HG03521 (cell line): ENCODE data around the gene TXNDC11.

ENCODE experiments used
- ATAC-seq: cut with Tn5 transposase; IDR thresholded peaks from one replicate; pipeline ENCODE4 v1.9.1; 2021; ENCODE audit warnings: mild to moderate bottlenecking, moderate library complexity; ENCODE audit not compliant: unreplicated experiment

Gene TXNDC11

DNA sequence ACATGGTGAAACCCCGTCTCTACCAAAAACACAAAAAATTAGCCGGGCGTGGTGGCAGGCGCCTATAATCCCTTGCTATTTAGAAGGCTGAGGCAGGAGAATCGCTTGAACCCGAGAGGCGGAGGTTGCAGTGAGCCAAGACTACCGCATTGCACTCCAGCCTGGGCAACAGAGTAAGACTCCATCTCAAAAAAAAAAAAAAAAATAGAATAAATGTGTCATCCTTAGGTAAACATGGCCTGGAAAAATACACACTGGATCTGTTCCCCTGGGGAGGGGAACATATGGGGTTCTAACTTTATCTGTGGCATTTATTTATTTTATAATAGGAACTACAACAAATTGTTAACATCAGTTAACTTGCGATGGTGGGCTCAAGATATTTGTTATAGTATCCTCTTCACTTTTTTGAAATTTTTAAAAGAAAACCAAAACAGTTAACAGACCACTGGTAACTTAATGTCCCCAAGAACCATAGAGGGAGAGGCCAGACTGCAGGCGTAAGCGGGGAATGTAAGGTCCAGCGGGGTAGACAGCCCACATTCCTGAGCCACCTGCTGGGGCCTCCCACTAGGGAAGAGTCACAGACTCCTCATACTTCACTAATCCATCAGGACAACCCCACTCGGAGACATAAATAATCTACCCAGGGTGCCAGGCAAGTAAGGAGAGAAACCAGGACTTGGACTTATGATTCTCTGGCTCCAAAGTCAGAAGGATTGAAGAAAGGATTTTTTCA, 12.5 kb upstream of the TXNDC11 start:
- no peak for ATAC-seq

DNA sequence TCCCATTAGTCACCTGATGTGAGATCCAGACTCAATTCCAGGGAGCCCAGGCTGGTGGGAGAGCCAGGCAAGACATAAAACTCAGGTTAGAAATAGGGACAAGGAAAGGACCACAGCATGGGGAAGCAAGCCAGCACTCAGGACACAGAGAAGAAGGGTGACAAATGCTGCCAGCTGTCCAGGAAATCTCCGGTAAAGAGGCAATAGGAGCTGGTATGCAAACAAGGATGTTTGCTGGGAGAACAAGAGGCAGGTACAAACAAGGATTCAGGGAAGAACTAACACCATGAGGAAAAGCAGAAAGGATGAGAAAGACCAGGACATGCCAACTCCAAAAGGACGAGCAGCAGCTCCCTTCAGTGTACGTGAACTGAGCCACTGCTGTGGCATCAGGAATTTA, 10.2 kb upstream of the TXNDC11 start:
- no peak for ATAC-seq

DNA sequence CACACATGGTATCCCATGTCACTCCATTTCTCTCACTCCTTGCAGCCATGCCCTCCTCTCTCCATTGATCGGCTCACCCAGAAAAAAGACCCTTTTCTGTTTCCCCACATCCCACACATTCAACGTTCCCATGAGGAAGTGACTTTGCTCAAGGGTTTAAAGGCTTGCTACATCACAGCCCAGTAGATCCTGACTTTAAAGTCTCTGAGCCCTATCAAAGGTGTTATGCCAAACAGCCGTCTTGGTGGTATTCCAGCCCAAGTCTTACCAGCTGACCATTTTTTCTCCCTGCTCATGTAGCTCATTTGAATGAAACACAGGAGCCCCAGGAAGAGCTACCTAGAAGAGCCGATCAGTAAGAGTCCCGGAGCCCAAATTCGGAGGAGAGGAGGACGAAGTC, 7.4 kb upstream of the TXNDC11 start:
- no peak for ATAC-seq

DNA sequence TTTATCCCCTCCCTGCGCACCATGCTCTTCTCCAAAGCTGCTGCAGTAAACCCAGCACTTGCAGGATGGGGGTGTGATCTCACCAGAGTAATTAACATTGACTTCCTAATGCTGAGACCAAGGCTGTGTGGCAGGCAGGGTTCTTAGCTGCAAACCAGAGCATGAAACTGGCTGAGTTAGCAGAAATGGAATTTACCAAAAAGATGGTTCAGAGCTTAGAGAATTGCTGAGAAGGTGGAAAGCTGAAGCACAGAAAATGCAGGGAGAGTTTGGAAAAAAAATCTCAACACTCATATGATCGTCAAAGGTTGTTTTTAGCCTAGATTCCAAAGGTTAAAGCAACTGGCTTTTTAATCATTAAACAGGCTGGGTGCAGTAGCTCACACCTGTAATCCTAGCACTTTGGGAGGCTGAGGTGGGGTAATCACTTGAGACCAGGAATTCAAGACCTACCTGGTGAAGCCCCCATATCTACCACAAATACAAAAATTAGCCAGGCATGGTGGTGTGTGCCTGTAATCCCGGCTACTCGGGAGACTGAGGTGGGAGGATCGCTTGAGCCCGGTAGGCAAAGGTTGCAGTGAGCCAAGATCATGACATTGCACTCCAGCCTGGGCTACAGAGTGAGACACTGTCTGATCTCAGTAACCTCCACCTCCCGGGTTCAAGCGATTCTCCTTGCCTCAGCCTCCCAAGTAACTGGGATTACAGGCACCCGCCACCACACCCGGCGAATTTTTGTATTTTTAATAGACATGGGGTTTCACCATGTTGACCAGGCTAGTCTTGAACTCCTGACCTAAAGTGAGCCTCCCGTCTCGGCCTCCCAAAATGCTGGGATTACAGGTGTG, 6.0 kb upstream of the TXNDC11 start:
- ATAC-seq = no peak

DNA sequence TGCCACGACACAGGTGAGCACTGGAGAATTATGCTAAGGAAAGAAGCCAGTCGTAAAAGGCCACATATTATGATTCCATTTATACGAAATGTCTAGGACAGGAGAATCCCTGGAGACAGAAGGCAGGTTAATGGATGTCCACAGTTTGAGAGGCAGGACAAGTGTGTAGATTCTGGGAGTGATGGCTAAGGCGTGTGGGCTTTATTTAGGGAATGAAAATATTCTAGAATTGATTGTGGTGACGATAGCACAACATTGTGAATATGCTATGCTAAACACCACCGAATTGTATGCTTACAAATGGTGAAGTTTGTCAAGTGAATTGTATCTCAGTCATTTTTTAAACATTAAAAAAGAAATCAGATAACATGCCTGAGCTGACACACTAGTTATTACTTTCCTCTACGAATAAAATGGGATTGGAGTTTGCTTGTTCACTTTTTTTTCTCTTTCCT, 5.3 kb upstream of the TXNDC11 start:
- no peak for ATAC-seq

DNA sequence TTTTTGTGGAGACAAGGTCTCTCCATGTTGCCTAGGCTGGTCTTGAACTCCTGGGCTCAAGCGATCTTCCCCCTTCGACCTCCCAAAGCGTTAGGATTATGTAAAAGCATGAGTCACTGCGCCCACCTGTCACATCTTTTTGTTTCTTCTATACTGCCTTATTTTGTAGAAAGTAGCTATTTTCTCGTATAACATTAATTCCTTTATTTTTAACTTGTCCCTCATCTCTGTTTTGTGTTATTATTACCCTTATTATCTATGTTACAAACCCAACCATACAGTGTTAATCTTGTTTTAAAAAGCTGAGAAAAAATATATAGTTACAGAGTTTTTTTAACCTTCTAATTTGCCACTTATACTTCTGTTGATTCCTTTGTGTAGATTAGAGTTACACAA, 1.4 kb upstream of the TXNDC11 start:
- no peak for ATAC-seq

DNA sequence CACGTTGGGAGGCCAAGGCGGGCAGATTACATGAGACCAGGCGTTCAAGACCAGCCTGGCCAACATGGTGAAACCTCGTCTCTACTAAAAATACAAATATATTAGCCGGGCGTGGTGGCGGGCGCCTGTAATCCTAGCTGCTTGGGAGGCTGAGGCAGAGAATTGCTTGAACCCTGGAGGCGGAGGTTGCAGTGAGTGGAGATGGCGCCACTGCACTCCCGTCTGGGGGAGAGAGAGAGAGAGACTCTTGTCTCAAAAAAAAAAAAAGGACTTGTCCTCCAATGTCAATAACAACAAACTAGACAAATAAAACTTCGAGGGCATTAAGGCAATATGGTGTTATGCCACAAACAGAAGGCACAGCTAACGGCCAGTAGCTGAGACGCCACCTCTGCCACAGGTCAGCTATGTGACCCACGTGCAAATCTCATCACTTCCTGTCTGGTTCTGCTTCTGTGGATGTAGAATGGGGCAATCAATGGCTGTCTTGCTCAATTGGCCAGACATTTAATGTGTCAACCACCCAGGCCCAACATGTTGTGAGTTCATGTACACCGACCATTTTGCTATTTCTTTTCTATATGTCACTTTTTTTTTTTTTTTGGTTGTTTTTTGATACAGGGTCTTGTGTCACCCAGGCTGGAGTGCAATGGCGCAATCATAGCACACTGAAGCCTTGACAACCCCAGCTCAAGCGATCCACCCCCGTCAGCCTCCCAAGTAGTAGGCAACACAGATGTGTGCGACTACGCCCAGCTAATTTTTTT, 834 bp upstream of the TXNDC11 start:
- ATAC-seq = no peak

DNA sequence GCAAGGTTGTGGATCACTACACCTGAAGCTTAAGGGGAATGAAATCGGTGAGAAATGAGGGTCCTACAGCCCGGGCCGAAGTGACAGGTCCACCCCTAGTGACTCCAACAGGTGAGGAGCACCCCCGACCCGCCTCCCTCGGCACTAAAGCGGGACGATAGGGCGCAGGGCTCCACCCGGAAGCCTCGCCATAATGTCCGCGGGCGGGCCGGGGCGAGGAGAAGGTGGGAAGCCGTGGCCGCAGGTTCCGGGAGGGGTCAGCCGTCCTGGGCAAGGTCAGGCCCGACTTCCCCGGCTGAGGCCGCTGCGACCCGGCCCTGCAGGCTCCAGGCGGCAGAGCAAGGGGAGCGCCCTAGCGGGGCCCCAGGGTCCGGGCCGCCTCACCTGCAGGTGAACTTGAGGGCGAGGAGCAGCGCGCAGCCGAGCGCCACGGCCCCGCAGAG, 543 bp downstream of the TXNDC11 start:
- no peak for ATAC-seq

DNA sequence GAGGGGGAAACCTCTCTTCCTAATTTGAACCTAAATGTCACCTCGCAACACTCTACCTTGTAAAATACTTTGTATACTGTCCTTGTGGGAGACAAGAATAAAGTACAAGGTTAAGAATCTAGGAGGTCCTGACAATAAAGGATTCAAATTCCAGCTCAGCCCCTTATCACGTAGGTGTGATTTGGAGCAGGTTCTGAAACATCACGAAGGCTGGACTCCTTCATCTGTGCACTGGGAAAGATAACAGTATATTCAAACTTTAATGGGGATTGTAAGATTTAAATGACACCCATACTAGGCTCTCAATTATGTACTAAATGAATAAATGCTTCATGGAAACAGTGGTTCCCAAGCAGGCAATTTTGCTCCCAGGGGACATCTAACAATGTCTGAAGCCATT, 2.1 kb downstream of the TXNDC11 start:
- ATAC-seq = no peak

DNA sequence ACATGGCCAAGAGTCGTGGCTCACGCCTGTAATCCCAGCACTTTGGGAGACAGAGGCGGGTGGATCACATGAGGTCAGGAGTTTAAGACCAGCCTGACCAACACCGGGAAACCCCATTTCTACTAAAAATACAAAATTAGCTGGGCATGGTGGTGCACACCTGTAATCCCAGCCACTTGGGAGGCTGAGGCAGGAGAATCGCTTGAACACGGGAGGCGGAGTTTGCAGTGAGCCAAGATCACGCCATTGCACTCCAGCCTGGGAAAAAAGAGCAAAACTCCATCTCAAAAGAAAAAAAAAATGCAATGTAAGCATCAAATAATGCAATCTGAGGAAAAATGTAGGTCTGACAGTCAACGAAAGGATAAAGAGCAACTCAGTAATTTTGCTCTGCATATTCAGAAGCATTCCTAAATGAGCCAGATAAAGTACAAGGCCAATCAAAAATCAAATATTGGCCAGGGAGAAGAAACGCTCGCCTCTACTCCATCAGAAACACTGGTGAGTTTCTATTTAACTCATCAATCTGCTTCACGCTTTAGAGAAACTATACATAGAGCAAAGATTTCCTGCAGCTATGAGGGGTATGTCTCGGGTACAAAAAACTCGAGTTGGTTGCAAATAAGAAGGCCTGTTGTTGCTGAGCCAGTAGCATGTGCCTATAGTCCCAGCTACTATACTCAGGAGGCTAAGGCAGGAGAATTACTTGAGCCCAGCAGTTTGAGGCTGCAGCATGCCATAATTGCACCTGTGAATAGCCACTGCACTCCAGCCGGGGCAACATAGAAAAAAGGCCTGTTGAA, 3.7 kb downstream of the TXNDC11 start:
- ATAC-seq = no peak

DNA sequence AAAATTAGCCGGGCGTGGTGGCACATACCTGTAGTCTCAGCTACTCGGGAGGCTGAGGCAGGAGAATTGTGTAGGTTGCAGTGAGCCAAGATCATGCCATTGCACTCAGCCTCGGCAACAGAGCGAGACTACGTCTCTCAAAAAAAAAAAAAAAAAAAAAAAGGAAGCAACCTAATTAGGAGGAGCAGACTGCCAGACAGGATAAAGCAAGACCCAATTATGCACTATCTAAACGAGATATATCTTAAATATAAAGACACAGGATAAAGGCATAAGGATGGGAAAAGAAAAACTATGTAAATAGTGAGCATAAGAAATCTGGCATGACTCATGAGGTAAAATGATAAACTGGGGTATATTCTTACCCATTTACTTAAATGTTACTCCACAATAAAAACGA, 4.9 kb downstream of the TXNDC11 start:
- ATAC-seq = no peak

DNA sequence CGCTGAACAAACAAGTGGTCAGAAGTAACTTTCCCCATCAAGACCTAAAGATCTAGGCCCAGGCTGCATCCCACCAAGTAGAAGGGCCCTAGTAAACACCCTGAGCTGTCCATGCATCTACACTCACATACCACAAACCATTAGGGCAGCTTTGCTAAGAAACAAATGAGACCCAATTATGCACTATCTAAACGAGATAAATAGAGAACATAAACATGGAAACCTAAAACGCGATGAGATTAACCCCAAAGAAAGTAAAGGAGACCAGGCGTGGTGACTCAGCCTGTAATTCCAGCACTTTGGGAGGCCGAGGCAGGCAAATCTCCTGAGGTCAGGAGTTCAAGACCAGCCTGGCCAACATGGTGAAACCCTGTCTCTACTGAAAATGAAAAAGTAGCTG, 5.8 kb downstream of the TXNDC11 start:
- no peak for ATAC-seq

DNA sequence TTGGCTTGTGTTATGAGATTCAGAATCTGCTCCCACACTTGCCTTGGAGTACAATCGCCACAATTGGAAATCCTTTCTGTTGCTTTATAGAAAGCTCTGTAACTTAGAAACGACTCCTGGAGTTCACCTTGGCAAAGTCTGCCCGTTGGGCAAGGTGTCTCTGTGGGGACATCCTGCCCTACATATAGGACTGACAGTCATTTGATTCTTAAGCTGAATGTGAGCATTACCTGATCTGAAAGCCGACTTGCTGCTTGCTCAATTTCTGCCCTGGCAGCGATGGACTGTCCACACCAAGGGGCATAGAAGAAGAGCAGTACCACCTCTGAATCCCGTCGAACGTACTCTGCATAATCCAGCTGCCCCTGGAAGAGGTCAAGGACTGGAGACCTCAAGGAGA, 6.9 kb downstream of the TXNDC11 start:
- ATAC-seq = no peak

DNA sequence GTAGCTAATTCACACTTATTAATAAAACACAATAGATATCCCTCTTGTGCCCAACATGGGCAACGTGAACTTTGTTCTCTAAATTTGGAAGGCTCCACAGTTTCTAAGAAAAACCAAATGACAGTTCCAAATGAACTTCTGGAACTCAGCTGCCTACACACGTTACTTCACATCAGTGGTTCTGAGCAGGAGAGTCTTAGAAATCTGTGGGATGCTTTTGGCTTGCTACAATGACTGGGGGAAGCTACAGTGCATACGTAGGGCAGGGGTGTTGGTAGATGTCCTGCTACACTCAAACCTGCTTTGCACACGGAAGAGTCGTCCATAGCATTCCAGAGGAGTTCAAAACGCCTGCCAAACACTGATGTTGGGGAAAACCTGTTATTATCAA, 8.0 kb downstream of the TXNDC11 start:
- no peak for ATAC-seq

DNA sequence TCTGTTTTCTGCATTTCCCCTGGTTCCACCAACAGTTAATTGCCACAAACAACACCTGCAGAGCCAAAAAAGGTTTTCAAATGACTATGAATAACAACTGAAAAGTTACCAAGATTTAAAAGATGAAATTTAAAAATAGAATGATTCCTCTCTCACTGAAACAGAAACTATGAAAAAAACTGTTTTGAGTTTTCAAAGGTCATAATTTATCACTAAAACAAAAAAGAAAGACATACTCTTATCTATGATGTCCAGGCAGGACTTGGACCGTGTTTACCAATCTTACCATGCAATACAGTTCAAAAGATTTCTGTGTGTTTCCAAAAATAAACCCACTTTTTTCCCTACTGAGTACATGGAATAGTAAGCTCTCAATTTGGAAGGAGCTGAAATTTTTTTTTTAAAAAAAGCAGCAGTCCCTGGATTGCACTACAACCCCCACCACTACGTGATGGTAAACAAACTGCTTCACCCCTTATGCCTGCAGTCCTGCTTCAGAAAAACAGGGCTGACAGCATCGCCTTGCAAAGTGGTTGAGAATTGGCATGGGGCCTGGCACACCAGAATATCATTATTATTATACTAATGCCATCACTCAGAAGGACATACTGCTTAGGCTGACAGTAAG, 8.5 kb downstream of the TXNDC11 start:
- no peak for ATAC-seq

DNA sequence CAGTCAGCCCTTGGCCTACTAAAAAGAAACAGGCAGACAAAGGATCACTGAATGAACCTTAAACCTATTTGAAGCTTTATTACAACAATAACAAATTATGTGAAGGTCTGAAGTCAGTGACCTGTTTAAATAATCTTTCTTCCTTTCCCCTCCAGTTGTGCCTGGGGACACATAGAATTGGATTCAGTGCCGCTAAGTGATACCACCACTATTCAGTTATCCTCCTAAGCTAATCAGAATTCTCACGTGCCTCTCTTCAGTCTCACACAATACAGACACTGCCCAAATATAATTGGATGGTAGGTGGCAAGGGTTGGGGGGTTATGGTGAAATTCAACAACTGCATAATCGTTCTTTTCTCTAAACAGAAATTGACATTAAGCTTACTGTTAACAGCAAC, 11.4 kb downstream of the TXNDC11 start:
- no peak for ATAC-seq

DNA sequence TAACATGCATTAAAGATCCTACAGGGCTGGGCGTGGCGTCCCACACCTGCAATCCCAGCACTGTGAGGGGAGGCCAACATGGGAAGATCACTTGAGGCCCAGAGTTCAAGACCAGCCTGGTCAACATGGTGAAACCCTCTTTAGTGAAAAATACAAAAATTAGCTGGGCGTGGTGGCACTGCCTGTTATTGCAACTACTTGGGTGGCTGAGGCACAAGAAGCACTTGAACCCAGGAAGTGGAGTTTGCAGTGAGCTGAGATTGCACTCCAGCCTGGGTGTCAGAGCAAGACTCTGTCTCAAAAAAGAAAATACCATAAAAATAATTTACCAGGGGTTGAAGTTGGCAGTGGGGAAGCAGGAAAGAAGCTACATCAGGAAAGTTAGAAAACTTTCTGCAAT, 12.9 kb downstream of the TXNDC11 start:
- no peak for ATAC-seq

DNA sequence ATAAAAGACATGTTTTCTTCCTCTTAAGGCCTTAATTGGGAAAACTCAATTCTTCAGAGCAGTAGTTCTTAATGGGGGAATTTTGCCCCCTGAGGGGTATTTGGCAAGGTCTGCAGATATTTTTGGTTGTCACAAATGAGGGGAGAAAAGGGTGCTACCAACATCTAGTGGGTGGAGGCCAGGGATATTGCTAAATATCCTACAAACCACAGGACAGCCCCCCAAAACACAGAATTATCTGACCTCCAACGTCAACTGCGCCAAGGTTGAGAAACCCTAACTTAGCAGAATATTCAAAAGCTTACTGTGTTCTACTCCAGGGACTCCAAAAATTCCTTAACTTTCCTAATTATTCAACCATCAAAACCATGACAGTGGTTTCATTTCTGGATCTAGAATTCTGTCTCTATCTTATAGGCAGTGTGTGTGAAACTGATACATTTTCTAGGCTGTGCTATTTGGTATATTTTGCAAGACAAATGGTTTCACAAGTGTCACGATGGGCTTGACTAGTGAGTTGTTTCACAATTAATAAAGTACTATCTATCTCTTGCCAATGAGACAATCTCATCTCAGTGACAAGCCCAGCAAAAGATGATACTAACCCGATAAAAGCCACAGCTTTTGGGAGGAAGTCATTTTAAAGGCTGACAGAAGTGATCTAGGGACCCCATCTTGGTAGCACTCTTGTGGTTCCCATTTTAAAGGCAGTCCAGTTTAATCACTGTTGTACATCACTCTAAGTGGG, 14.7 kb downstream of the TXNDC11 start:
- no peak for ATAC-seq

DNA sequence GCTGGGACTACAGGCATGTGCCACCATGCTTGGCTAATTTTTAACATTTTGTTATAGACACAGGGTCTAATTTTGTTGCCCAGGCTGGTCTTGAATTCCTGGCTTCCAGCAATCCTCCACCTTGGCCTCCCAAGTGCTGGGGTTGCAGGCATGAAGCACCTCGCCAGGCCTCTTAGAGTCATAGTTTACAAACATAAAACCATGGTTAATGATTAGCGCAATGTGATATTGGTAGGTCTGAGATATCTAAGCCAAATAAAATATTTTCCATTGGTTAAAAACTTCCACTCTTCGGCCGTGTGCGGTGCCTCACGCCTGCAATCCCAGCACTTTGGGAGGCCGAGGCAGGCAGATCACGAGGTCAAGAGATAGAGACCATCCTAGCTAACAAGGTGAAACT, 16.6 kb downstream of the TXNDC11 start:
- no peak for ATAC-seq

DNA sequence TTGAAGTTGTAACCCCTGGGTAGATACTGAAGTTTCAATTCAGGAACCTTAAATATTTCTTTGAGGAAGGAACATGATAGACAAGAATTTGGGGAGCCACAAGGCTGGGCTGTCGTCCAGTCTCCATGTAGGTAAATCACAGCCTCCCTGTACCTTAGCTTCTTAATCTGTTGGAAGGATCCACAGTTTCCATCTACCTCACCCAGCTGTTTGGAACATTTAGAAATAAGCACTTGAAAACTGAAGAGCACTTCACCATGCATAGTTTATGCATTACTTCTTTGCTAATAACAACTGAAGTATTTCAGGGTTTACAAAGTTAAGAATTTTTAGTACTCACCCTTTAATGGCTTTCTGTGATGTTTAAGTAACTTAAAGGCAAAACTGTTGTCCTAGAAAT, 17.2 kb downstream of the TXNDC11 start:
- no peak for ATAC-seq
